Measurements from ENCODE around the gene SRD5A1. TPM values are rescaled to one million over a fixed set of nuclear protein-coding genes. Genes with fewer than 3 reads are reported as not detected.

SRD5A1 gene
- polyA plus RNA-seq, 4 donors: 11.2 to 13.1 (median 12.8) TPM

DNA sequence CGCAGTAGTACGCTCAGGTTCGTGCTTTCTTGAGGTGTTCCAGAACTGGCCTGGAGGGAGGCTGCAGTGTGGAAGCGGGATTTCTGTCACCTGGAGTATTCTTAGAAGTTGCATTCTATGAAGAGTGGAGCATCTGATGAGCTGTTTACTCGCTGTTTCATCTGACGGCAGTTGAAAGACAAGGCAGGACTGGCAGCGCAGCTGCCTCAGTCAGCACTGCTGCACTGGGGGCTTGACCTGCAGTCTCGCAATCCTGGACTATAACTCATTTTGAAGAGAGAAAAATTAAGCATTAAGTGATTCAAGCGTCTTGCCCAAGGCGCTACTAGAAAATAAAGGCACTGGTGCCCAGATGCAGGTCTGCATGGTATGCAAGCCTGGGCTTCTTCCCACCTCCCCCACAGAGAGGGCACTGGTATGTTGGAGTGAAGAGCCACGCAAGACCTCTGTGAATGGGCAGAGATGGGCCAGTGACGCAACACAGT, 90.6 kb downstream of the SRD5A1 start:
- DNase-seq (ENCODE audit: low read depth in 4 of 4, low spot score in 3 of 4): no peak

Other genes starting within 250 kb of the SRD5A1 start
- 1 to 10 TPM in 2 of 4 donors, under 1 TPM in 2; 0.91 to 1.1 (median 1.0) TPM for gene UBE2QL1, start 184.6 kb upstream of the SRD5A1 start, polyA plus RNA-seq (ENCODE audit: insufficient read length in 4 of 4)
- 10 to 100 TPM; 47.8 to 55.2 (median 52.3) TPM for gene NSUN2, start 396 bp upstream of the SRD5A1 start, polyA plus RNA-seq (ENCODE audit: insufficient read length in 4 of 4)
- gene TENT4A, start 80.0 kb downstream of the SRD5A1 start, polyA plus RNA-seq (ENCODE audit: insufficient read length in 4 of 4): 10 to 100 TPM; 22.5 to 29.1 (median 23.6) TPM